NCI-H2227 (cell line): ENCODE results near the gene MED10.
"Not testable (repeated sequence)": the region's sequence is repeated elsewhere in the genome, so short reads cannot be mapped to it uniquely, and the experiment has no call there.

ENCODE experiments used
- DNase-seq: peaks from one replicate; lab custom pipeline; 2025; ENCODE audit not compliant: unreplicated experiment; lab: John Stamatoyannopoulos, UW

Gene MED10

GRCh38 chr5:6376974-6377520 lies 1.3 kb downstream of the MED10 start:
- DNase-seq = no peak

- DNase-seq = no peak
Measured at GRCh38 chr5:6373081-6373846, 5.1 kb downstream of the MED10 start.

- DNase-seq = no peak
Measured at GRCh38 chr5:6372251-6373080, 5.9 kb downstream of the MED10 start.

GRCh38 chr5:6371079-6371810 lies 7.1 kb downstream of the MED10 start:
- DNase-seq = no peak

GRCh38 chr5:6370580-6370979 lies 7.8 kb downstream of the MED10 start:
- no peak for DNase-seq

GRCh38 chr5:6365977-6366590 lies 12.3 kb downstream of the MED10 start:
- DNase-seq = no peak

- DNase-seq = no peak
Measured at GRCh38 chr5:6365142-6365976, 13.0 kb downstream of the MED10 start.

GRCh38 chr5:6363454-6364011 lies 14.8 kb downstream of the MED10 start:
- DNase-seq = not testable (repeated sequence)

- DNase-seq = no peak
Measured at GRCh38 chr5:6362846-6363245, 15.5 kb downstream of the MED10 start.

GRCh38 chr5:6361101-6361500 lies 17.2 kb downstream of the MED10 start:
- DNase-seq = no peak

- DNase-seq = no peak
Measured at GRCh38 chr5:6360323-6361072, 17.8 kb downstream of the MED10 start.

GRCh38 chr5:6359555-6360322 lies 18.6 kb downstream of the MED10 start:
- DNase-seq = peak; percentile 44

GRCh38 chr5:6358434-6358820 lies 19.9 kb downstream of the MED10 start:
- no peak for DNase-seq

GRCh38 chr5:6357817-6358433 lies 20.4 kb downstream of the MED10 start:
- not testable (repeated sequence) for DNase-seq

GRCh38 chr5:6356578-6357164 lies 21.7 kb downstream of the MED10 start:
- DNase-seq = no peak

GRCh38 chr5:6355294-6355693 lies 23.1 kb downstream of the MED10 start:
- DNase-seq = no peak

- no peak for DNase-seq
Measured at GRCh38 chr5:6354848-6355247, 23.5 kb downstream of the MED10 start.
